GM06990 (cell line): Measurements from ENCODE around the gene ESPNL.
"Not testable (repeated sequence)": the region's sequence is repeated elsewhere in the genome, so short reads cannot be mapped to it uniquely, and the experiment has no call there.

Experiments used
- DNase-seq: peaks from one replicate; pipeline ENCODE4 v3.0.0-alpha.2; 2011; ENCODE audit not compliant: insufficient read length; ENCODE audit errors: extremely low read depth
- H3K27me3 ChIP-seq: replicated peaks from 2 replicates; pipeline ENCODE4 v1.6.0; 2011; ENCODE audit warnings: low read length; ENCODE audit not compliant: control insufficient read depth, insufficient read depth
- H3K36me3 ChIP-seq: 2 replicates; pipeline ENCODE4 v1.5.1; 2011; ENCODE audit warnings: low read length; ENCODE audit not compliant: control insufficient read depth, insufficient read depth
- H3K4me3 ChIP-seq: replicated peaks from 2 replicates; pipeline ENCODE4 v1.5.1; 2011; ENCODE audit warnings: low read depth, mild to moderate bottlenecking, control low read depth, low read length
- TF ChIP-seq, protein P1 (sequence below): IDR thresholded peaks from 2 replicates; pipeline ENCODE4 v1.5.1; 2011; ENCODE audit warnings: low read length, control low read depth, mild to moderate bottlenecking, inconsistent platforms; ENCODE audit not compliant: insufficient read depth, poor library complexity, severe bottlenecking

The ESPNL gene

DNA sequence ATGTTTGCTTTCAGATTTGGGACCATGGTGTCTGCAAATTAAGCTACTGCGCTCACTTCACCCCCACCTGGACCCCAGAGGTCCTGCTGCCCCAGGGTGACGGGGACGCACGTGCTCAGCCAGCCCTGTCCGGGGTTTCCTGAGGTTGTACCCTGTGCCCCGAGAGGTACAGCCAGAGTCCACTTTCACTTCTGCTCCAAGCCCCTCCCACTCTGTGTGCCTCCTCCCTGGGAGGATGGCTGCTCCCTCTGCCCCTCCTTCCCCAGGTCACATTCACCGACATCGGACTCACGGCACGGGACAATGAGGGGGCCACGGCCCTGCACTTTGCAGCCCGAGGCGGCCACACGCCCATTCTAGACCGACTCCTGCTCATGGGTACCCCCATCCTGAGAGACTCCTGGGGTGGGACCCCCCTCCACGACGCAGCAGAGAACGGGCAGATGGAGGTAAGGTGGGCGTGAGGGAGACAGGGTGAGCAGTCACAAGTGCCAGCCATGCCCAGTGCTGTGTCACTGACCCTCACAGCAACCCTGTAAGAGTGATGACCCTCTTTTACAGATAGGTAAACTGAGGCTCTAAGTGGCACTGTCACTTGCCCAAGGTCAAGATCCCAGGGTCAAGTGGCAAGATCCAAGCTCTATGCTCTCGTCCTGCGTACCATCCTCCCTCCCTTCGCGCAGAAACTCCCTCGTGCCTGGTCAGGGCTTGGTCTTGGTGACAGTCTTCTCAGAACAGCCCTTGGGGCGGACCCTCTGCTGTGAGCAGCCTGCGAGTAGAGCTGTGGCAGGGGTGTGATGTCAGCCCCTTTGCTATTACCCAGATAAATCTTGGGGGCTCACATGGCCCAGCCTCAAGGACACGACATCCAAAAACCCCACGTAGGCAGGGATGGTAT, 7.6 kb downstream of the ESPNL start:
- no peaks in the 10 kb centered on the region for H3K36me3 ChIP-seq
- TF ChIP-seq, protein P1, sequence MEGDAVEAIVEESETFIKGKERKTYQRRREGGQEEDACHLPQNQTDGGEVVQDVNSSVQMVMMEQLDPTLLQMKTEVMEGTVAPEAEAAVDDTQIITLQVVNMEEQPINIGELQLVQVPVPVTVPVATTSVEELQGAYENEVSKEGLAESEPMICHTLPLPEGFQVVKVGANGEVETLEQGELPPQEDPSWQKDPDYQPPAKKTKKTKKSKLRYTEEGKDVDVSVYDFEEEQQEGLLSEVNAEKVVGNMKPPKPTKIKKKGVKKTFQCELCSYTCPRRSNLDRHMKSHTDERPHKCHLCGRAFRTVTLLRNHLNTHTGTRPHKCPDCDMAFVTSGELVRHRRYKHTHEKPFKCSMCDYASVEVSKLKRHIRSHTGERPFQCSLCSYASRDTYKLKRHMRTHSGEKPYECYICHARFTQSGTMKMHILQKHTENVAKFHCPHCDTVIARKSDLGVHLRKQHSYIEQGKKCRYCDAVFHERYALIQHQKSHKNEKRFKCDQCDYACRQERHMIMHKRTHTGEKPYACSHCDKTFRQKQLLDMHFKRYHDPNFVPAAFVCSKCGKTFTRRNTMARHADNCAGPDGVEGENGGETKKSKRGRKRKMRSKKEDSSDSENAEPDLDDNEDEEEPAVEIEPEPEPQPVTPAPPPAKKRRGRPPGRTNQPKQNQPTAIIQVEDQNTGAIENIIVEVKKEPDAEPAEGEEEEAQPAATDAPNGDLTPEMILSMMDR: no peak
- DNase-seq: peak; percentile 80
- H3K4me3 ChIP-seq: peak overlapping the region; percentile 59
- H3K27me3 ChIP-seq: no peaks in the 10 kb centered on the region

DNA sequence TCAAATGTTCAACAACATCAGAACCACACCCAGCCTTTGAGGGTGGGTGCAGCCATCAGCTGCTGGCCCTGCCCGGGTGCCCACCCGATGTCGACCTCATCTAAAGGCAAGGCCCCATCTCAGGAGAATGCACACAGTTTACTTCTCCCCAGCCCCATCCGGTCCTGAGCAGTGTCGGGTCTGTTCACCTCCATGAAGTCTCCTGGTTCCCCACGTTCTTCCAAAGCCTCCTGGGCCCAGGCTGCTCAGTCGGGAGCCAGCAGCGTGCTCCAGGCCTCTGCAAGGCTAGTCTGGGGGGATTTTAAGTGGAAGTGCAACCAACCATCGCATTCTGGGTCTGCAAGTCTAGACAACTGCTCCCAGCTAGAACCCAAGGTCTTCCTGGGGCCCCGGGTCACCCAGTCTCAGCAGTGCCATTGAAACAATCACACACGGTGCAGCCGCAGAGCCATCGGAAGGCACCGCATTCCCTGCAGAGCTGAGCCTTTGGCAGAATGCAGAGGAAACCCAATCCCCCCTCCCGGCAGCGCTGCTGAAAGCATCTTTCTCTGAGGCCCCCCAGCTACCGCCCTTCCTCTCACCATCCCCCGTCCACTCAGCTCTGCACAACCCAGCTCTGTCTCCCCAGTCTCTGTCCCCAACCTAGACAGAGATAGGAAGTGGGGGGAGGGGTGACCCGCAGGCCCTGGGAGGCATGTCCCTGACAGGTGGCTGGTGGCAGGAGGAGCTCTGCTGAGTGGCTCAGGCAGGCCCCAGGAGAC, 8.5 kb downstream of the ESPNL start:
- peak; percentile 76 for DNase-seq
- Histone ChIP-seq H3K36me3 (no peaks in the 10 kb centered on the region), H3K27me3 (no peaks in the 10 kb centered on the region), H3K4me3 (peak overlapping the region; percentile 59)
- TF ChIP-seq, protein P1: no peak

DNA sequence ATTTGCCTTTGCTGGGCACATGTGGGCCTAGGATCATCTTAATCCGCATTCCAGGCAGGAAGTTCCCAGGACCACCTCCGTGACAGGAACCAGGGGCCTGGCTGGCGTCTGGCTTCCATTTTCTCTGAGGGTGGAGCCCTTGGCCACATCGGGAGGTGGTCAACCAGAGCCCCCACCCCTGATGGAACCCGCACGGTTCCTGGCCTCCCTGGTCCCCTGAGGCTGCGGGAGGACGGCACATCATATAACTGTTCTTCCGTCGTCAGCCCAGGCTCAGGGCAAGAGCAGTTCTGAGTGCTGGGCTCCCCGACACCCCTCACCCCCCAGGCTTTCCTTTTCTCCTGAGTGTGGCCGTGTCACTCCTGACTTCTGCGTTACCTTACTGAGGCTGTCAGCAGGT, 13.5 kb downstream of the ESPNL start:
- TF ChIP-seq, protein P1: no peak
- DNase-seq: no peak
- no peaks in the 10 kb centered on the region for H3K36me3 ChIP-seq
- H3K4me3 ChIP-seq: no peak overlapping the region
- no peaks in the 10 kb centered on the region for H3K27me3 ChIP-seq

DNA sequence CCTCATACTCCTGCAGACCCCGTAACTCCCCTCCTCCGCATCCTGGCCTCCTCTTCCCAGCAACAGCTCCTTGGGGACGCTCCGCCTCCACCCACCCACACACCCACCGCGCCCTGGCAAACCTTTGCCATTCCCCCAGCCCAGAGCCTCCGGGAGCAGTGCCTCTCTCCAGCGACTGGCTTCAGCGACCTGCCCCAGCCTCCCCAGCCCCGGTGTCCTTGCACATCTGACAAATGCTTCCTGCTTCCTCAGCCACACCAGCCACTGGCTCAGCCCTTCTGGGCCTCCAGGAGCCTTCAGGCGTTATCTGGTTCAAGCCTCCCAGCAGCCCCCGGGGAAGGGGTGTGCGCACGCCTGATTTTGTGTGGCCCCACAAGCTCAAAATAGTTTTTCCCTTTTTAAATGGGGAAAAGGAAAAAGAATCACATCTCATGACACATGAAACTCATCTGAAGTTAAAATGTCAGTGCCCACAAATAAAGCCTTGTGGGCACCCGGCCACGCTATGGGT, 14.2 kb downstream of the ESPNL start:
- no peaks in the 10 kb centered on the region for H3K36me3 ChIP-seq
- TF ChIP-seq, protein P1: no peak
- H3K27me3 ChIP-seq: no peaks in the 10 kb centered on the region
- no peak overlapping the region for H3K4me3 ChIP-seq
- DNase-seq: no peak

DNA sequence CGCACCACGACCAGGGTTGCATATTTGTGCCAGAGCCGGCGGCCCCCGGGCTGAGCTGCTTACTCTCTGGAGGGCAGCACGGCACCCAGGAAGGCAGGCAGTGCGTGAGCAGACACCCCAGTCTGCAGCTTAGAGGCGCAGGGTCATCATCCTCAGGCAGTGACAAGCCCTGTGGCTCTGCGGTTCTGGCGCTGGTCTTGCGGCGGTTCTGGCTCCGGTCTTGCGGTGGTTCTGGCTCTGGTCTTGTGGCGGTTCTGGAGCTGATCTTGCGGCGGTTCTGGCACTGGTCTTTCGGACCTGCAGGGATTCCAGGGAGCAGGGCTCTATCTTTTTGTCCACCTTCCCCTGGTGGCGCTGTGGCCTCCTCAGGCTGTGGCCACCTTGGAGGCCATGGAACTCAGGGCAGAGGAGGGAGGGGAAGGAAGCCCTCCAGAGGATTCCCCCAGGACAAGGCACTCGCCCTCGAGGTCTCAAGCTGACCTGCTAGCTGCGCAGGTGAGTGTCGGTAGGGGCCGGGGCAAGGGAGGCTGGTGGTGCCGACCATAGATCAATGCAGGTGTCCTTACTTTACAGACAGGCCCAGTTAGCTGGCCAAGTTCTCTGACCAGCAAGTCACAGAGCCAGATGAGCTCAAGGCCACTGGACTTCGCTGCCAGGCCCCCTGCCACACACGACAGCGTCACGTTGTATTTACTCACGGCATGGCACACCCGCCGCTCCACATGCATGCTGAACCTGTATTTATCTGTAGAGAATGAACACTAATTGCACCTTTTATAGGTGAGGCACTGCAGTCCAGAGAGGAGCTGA, 14.9 kb downstream of the ESPNL start:
- DNase-seq: no peak
- H3K27me3 ChIP-seq: no peaks in the 10 kb centered on the region

DNA sequence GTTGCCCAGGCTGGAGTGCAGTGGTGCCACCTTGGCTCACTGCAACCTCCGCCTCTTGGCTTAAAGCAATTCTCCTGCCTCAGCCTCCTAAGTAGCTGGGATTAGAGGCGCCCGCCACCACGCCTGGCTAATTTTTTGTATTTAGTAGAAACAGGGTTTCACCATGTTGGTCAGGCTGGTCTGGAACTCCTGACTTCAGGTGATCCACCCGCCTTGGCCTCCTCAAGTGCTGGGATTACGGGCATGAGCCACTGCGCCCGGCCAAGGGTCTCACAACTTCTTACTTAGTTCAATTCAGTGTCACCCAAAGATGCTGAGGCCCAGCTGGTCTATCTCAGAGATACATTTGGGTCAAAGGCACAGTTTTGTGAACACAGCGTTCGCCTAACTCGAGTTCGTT, 15.6 kb downstream of the ESPNL start:
- not testable (repeated sequence) for H3K27me3 ChIP-seq, DNase-seq, H3K36me3 ChIP-seq, H3K4me3 ChIP-seq

More for the DNA sequence above, 14.9 kb downstream of the ESPNL start:
- H3K36me3 ChIP-seq: no peaks in the 10 kb centered on the region
- no peak overlapping the region for H3K4me3 ChIP-seq
- TF ChIP-seq, protein P1: no peak
